GM21526 (cell line): ENCODE measurements around the gene MERTK.

Source experiments
- ATAC-seq: cut with Tn5 transposase; IDR thresholded peaks from one replicate; pipeline ENCODE4 v1.9.1; 2021; ENCODE audit warnings: moderate library complexity; ENCODE audit not compliant: unreplicated experiment, low FRiP score

The MERTK gene

GRCh38 chr2:111973701-111974100 lies 75.3 kb downstream of the MERTK start:
- no peak for ATAC-seq

GRCh38 chr2:111975053-111975552 lies 76.7 kb downstream of the MERTK start:
- no peak for ATAC-seq

- ATAC-seq, result no peak
Observed at GRCh38 chr2:111975819-111976218, 77.4 kb downstream of the MERTK start.

- ATAC-seq, result no peak
Observed at GRCh38 chr2:111977240-111977639, 78.8 kb downstream of the MERTK start.

- ATAC-seq, result no peak
Observed at GRCh38 chr2:111978452-111979170, 80.2 kb downstream of the MERTK start.

GRCh38 chr2:111981666-111982065 lies 83.3 kb downstream of the MERTK start:
- ATAC-seq, result no peak

- no peak for ATAC-seq
Observed at GRCh38 chr2:111982822-111983221, 84.4 kb downstream of the MERTK start.

GRCh38 chr2:111983478-111984212 lies 85.2 kb downstream of the MERTK start:
- ATAC-seq, result no peak

GRCh38 chr2:111984213-111984604 lies 85.8 kb downstream of the MERTK start:
- ATAC-seq, result no peak

- no peak for ATAC-seq
Observed at GRCh38 chr2:111985514-111985913, 87.1 kb downstream of the MERTK start.

GRCh38 chr2:111986116-111986900 lies 87.9 kb downstream of the MERTK start:
- ATAC-seq, result no peak

GRCh38 chr2:111990375-111990774 lies 92.0 kb downstream of the MERTK start:
- ATAC-seq, result no peak

GRCh38 chr2:111990856-111991255 lies 92.4 kb downstream of the MERTK start:
- ATAC-seq, result no peak

- ATAC-seq, result no peak
Observed at GRCh38 chr2:111994042-111994441, 95.6 kb downstream of the MERTK start.

GRCh38 chr2:111995148-111995547 lies 96.7 kb downstream of the MERTK start:
- ATAC-seq, result no peak

- no peak for ATAC-seq
Observed at GRCh38 chr2:111999809-112000208, 101.4 kb downstream of the MERTK start.

- no peak for ATAC-seq
Observed at GRCh38 chr2:112000399-112001135, 102.2 kb downstream of the MERTK start.

GRCh38 chr2:112001136-112001715 lies 102.8 kb downstream of the MERTK start:
- no peak for ATAC-seq

GRCh38 chr2:112001942-112002341 lies 103.5 kb downstream of the MERTK start:
- no peak for ATAC-seq
